ENCODE results near the gene MYRFL.

Gene MYRFL

GRCh38 chr12:69898236-69898635 lies 73.2 kb downstream of the MYRFL start:
- H3K4me3 ChIP-seq (ENCODE audit: control insufficient read depth, low read depth, low read length) = no peak overlapping the region
- DNase-seq (ENCODE audit: low read depth) = peak; percentile 68
- no peak for TF ChIP-seq CTCF (conservative IDR thresholded peaks at IDR 0.05; ENCODE audit: control insufficient read depth, insufficient read depth, low read depth, low read length)

- no peak overlapping the region for H3K4me3 ChIP-seq (ENCODE audit: control insufficient read depth, low read depth, low read length)
- DNase-seq (ENCODE audit: low read depth) = peak; percentile 67
- TF ChIP-seq CTCF (conservative IDR thresholded peaks at IDR 0.05; ENCODE audit: control insufficient read depth, insufficient read depth, low read depth, low read length) = peak; percentile 72
Observed at GRCh38 chr12:69900720-69901131, 75.7 kb downstream of the MYRFL start.

GRCh38 chr12:69901221-69901905 lies 76.3 kb downstream of the MYRFL start:
- no peak for TF ChIP-seq CTCF (conservative IDR thresholded peaks at IDR 0.05; ENCODE audit: control insufficient read depth, insufficient read depth, low read depth, low read length)
- H3K4me3 ChIP-seq (ENCODE audit: control insufficient read depth, low read depth, low read length) = no peak overlapping the region
- no peak for DNase-seq (ENCODE audit: low read depth)

- H3K4me3 ChIP-seq (ENCODE audit: control insufficient read depth, low read depth, low read length) = no peak overlapping the region
- DNase-seq (ENCODE audit: low read depth) = no peak
- no peak for TF ChIP-seq CTCF (conservative IDR thresholded peaks at IDR 0.05; ENCODE audit: control insufficient read depth, insufficient read depth, low read depth, low read length)
Observed at GRCh38 chr12:69903548-69903947, 78.5 kb downstream of the MYRFL start.

- DNase-seq (ENCODE audit: low read depth) = peak; percentile 33
- no peak overlapping the region for H3K4me3 ChIP-seq (ENCODE audit: control insufficient read depth, low read depth, low read length)
- no peak for TF ChIP-seq CTCF (conservative IDR thresholded peaks at IDR 0.05; ENCODE audit: control insufficient read depth, insufficient read depth, low read depth, low read length)
Observed at GRCh38 chr12:69904777-69905176, 79.8 kb downstream of the MYRFL start.

- no peak for DNase-seq (ENCODE audit: low read depth)
- TF ChIP-seq CTCF (conservative IDR thresholded peaks at IDR 0.05; ENCODE audit: control insufficient read depth, insufficient read depth, low read depth, low read length) = no peak
- H3K4me3 ChIP-seq (ENCODE audit: control insufficient read depth, low read depth, low read length) = no peak overlapping the region
Observed at GRCh38 chr12:69905801-69906200, 80.8 kb downstream of the MYRFL start.
